Mesendoderm (in vitro differentiated cells): Measurements from ENCODE around the gene TENM4.

Experiments
- DNase-seq: peaks from one replicate; pipeline ENCODE4 v3.0.0; 2013
- H2AK5ac ChIP-seq: 2 replicates; pipeline ENCODE4 v1.6.1; 2013; ENCODE audit warnings: low read length, inconsistent platforms
- H2BK120ac ChIP-seq: 2 replicates; pipeline ENCODE4 v1.6.1; 2013; ENCODE audit warnings: low read depth, mild to moderate bottlenecking, low read length, moderate library complexity, mixed read lengths
- H2BK15ac ChIP-seq: replicated peaks from 2 replicates; pipeline ENCODE4 v1.6.1; 2013; ENCODE audit warnings: low read depth, mild to moderate bottlenecking, moderate library complexity
- H2BK5ac ChIP-seq: 2 replicates; pipeline ENCODE4 v1.6.1; 2013; ENCODE audit warnings: low read length, inconsistent platforms
- H3K18ac ChIP-seq: 2 replicates; pipeline ENCODE4 v1.6.1; 2013; ENCODE audit warnings: mild to moderate bottlenecking, low read length, mixed read lengths
- H3K23ac ChIP-seq: one replicate; pipeline ENCODE4 v1.6.1; 2013; ENCODE audit warnings: low read length
- H3K27ac ChIP-seq: 2 replicates; pipeline ENCODE4 v1.5.1; 2013; ENCODE audit warnings: low read depth, mild to moderate bottlenecking, inconsistent platforms, low read length, moderate library complexity
- H3K27me3 ChIP-seq: 2 replicates; pipeline ENCODE4 v1.6.1; 2013; ENCODE audit warnings: low read length, control low read depth, mild to moderate bottlenecking, inconsistent platforms; ENCODE audit not compliant: insufficient read depth, poor library complexity
- H3K36me3 ChIP-seq: 2 replicates; pipeline ENCODE4 v1.6.1; 2013; ENCODE audit warnings: low read length, inconsistent platforms; ENCODE audit not compliant: control insufficient read depth, insufficient read depth
- H3K4ac ChIP-seq: one replicate; pipeline ENCODE4 v1.6.1; 2013; ENCODE audit warnings: low read depth, mild to moderate bottlenecking, low read length, moderate library complexity
- H3K4me1 ChIP-seq: 2 replicates; pipeline ENCODE4 v1.6.1; 2013; ENCODE audit warnings: low read depth, low read length, inconsistent platforms; ENCODE audit not compliant: control insufficient read depth
- H3K4me2 ChIP-seq: 2 replicates; pipeline ENCODE4 v1.6.1; 2013; ENCODE audit warnings: low read length
- H3K4me3 ChIP-seq: 2 replicates; pipeline ENCODE4 v1.5.1; 2013; ENCODE audit warnings: mild to moderate bottlenecking, low read length
- H3K56ac ChIP-seq: one replicate; pipeline ENCODE4 v1.6.1; 2013; ENCODE audit warnings: low read length
- H3K79me1 ChIP-seq: 2 replicates; pipeline ENCODE4 v1.6.1; 2013; ENCODE audit warnings: low read length, inconsistent platforms
- H3K79me2 ChIP-seq: 2 replicates; pipeline ENCODE4 v1.6.1; 2013; ENCODE audit warnings: mild to moderate bottlenecking, low read length; ENCODE audit not compliant: control insufficient read depth, insufficient read depth
- H3K9ac ChIP-seq: 2 replicates; pipeline ENCODE4 v1.6.1; 2013; ENCODE audit warnings: low read length, inconsistent platforms
- H4K5ac ChIP-seq: one replicate; pipeline ENCODE4 v1.6.1; 2013; ENCODE audit warnings: low read length
- H4K8ac ChIP-seq: one replicate; pipeline ENCODE4 v1.6.1; 2013; ENCODE audit warnings: low read depth, mild to moderate bottlenecking, control low read depth, low read length, moderate library complexity
- WGBS: extraction: QIAGEN DNeasy Blood & Tissue Kit; methylation state at CpG from one replicate; pipeline ENCODE4 v1.1.7; 2013; ENCODE audit warnings: low lambda C conversion rate, missing lambda C conversion rate; ENCODE audit not compliant: insufficient coverage; ENCODE audit errors: extremely low coverage; 5-methylcytosine and 5-hydroxymethylcytosine counted together

TENM4 gene

DNA sequence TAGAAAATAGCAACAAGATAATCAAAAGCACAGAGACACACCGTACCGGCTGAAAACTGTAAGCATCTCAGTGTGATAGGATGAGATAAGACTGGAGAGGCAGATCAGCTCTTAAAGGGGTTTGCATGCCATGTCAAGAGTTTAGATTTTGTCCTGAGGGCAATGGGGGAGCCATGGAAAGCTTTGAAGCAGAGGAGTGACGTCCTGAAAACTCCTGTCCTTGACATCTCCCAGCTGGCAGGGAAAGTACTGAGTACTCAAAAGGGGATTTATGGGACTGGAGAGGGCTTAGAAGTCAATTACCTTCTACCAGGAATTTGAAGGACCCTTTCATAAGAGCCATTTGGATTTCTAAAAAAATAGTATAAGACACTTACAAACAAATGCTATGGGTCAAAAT is 445.7 kb downstream of the TENM4 start:
- H3K36me3 ChIP-seq = no peaks in the 10 kb centered on the region
- no peak overlapping the region for H3K23ac ChIP-seq
- no peak overlapping the region for H3K4ac ChIP-seq
- no peaks in the 10 kb centered on the region for H3K27me3 ChIP-seq
- no peak overlapping the region for H3K4me2 ChIP-seq
- H2BK15ac ChIP-seq = no peak overlapping the region
- H3K4me1 ChIP-seq = no peaks in the 10 kb centered on the region
- no peaks in the 10 kb centered on the region for H3K79me2 ChIP-seq
- H3K27ac ChIP-seq = no peak overlapping the region
- no peak overlapping the region for H2AK5ac ChIP-seq
- H2BK5ac ChIP-seq = no peak overlapping the region
- no peak overlapping the region for H3K4me3 ChIP-seq
- H4K5ac ChIP-seq = no peak overlapping the region
- DNase-seq = no peak
- no peak overlapping the region for H3K9ac ChIP-seq
- H2BK120ac ChIP-seq = no peak overlapping the region
- no peak overlapping the region for H3K18ac ChIP-seq
- no peak overlapping the region for H4K8ac ChIP-seq
- H3K56ac ChIP-seq = no peak overlapping the region
- no CpG with 5 or more reads among the region's 3 CpGs for WGBS
- no peaks in the 10 kb centered on the region for H3K79me1 ChIP-seq

DNA sequence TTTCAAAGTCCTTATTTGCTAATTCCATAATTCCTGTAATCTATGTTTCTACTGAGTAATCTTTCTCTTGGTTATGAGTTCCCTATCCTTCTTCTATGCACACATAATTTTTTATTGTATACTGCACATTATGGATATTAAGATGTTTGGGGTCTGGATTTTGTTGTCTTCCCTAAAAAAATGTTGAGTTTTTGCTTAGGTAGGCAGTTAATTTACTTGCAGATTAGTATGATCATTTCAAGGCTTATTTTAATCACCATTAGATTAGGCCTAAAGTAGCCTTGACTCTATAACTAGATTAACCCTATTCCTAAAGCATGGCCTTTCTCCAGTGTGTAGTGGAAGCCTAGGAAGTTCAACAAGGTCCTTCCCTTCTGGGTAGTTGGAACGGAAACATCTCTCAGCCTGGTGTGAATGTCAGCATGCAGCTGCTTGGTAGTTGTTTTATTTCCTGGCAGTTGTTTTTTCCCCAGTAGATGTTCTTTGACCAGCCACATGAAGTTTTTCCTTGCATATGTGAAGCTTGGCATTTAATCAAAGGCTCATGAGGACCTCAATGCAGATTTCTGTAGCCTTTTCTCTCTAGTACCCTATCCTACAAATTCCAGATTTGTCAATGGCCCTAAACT is 446.9 kb downstream of the TENM4 start:
- no CpG with 5 or more reads among the region's 1 CpG for WGBS
- Histone ChIP-seq H2AK5ac (no peak overlapping the region), H3K18ac (no peak overlapping the region), H3K4me1 (no peaks in the 10 kb centered on the region), H2BK5ac (no peak overlapping the region), H3K9ac (no peak overlapping the region), H3K79me1 (no peaks in the 10 kb centered on the region), H3K23ac (no peak overlapping the region), H3K79me2 (no peaks in the 10 kb centered on the region), H2BK15ac (no peak overlapping the region), H3K4ac (no peak overlapping the region), H3K56ac (no peak overlapping the region), H3K36me3 (no peaks in the 10 kb centered on the region), H3K27me3 (no peaks in the 10 kb centered on the region), H2BK120ac (no peak overlapping the region), H3K4me2 (no peak overlapping the region), H3K27ac (no peak overlapping the region), H3K4me3 (no peak overlapping the region), H4K8ac (no peak overlapping the region), H4K5ac (no peak overlapping the region)
- DNase-seq = no peak

DNA sequence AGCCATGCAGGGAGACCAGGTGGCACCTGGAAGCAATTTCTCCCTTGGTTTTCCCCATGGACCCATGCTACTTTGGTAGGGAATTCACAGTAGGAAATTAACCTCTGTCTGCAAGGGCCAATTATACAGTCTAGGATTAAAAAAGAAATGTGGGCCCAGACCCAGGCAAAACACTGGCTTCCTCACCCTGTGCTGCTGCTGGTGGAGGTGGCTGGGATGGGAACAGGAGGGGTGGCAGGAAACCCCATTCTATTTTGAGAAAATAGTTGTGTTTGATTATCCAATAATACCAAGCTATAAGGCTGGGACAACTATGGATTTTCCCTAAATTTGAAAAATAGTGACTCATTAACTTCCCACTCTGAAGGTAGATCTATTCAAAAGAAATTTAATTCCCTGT is 449.1 kb downstream of the TENM4 start:
- no peak for DNase-seq
- H2BK120ac ChIP-seq = no peak overlapping the region

DNA sequence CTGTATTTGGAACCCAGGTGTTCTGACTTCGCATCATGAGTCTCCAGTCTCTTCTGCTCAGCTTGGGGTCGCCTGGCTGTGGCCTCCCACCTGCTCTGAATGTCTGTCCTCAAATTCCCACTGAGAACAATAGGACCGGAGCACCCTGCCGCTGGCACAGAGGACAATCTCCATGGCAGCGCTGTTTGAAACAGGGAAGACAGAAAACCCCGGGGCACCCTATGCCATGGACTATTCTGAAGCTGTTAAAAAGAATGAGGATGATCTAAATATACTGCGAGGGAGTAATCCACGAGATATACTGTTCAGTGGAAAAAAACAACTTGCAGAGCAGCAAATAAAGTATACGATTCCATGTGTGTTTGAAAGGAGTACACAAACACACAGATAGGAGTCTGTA is 450.6 kb downstream of the TENM4 start:
- H3K23ac ChIP-seq = no peak overlapping the region
- no peak overlapping the region for H2BK15ac ChIP-seq
- WGBS = no CpG with 5 or more reads among the region's 9 CpGs
- no peaks in the 10 kb centered on the region for H3K36me3 ChIP-seq
- H3K4ac ChIP-seq = no peak overlapping the region
- no peak for DNase-seq
- H4K8ac ChIP-seq = no peak overlapping the region
- H3K18ac ChIP-seq = no peak overlapping the region
- H3K27me3 ChIP-seq = no peaks in the 10 kb centered on the region
- no peak overlapping the region for H2AK5ac ChIP-seq
- H3K4me2 ChIP-seq = no peak overlapping the region
- H3K27ac ChIP-seq = no peak overlapping the region
- H3K56ac ChIP-seq = no peak overlapping the region
- H2BK5ac ChIP-seq = no peak overlapping the region
- no peaks in the 10 kb centered on the region for H3K79me2 ChIP-seq
- H3K4me1 ChIP-seq = no peaks in the 10 kb centered on the region
- H3K4me3 ChIP-seq = no peak overlapping the region
- no peak overlapping the region for H4K5ac ChIP-seq
- no peak overlapping the region for H2BK120ac ChIP-seq
- no peaks in the 10 kb centered on the region for H3K79me1 ChIP-seq
- H3K9ac ChIP-seq = no peak overlapping the region

More for the DNA sequence above, 449.1 kb downstream of the TENM4 start:
- Histone ChIP-seq H3K56ac (no peak overlapping the region), H3K9ac (no peak overlapping the region), H3K4me1 (no peaks in the 10 kb centered on the region), H3K4me2 (no peak overlapping the region), H3K79me1 (no peaks in the 10 kb centered on the region), H3K36me3 (no peaks in the 10 kb centered on the region), H3K79me2 (no peaks in the 10 kb centered on the region), H4K5ac (no peak overlapping the region), H4K8ac (no peak overlapping the region), H3K27me3 (no peaks in the 10 kb centered on the region), H3K4ac (no peak overlapping the region), H2AK5ac (no peak overlapping the region), H2BK5ac (no peak overlapping the region), H2BK15ac (no peak overlapping the region), H3K27ac (no peak overlapping the region), H3K23ac (no peak overlapping the region), H3K18ac (no peak overlapping the region), H3K4me3 (no peak overlapping the region)

DNA sequence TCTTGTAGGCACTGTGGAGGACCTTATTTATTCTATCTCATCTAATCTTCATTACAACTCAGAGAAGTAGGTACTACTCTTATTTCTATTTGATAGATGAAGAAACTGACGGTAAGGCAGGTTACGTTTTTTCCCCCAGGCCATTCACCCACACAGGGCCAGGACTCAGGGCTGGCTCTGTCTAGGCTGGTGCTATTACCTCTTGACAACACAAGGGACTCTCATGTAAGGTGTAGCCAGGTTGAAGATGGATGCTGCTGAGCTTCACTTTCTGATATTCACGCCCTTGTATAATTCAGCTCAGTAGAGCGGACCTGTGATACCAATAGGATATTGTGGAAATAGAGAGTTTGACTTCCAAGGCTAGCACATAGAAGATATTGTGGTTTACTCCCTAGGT is 453.1 kb downstream of the TENM4 start:
- Histone ChIP-seq H3K79me2 (no peaks in the 10 kb centered on the region), H4K8ac (no peak overlapping the region), H2BK15ac (no peak overlapping the region), H3K4ac (no peak overlapping the region), H2BK5ac (no peak overlapping the region), H3K9ac (no peak overlapping the region), H3K4me2 (no peak overlapping the region), H4K5ac (no peak overlapping the region), H3K36me3 (no peaks in the 10 kb centered on the region), H3K23ac (no peak overlapping the region), H3K18ac (no peak overlapping the region), H3K4me3 (no peak overlapping the region), H3K27me3 (no peaks in the 10 kb centered on the region), H2BK120ac (no peak overlapping the region), H3K56ac (no peak overlapping the region), H3K4me1 (no peaks in the 10 kb centered on the region), H3K79me1 (no peaks in the 10 kb centered on the region), H2AK5ac (no peak overlapping the region), H3K27ac (no peak overlapping the region)
- WGBS = no CpG with 5 or more reads among the region's 4 CpGs
- DNase-seq = no peak

DNA sequence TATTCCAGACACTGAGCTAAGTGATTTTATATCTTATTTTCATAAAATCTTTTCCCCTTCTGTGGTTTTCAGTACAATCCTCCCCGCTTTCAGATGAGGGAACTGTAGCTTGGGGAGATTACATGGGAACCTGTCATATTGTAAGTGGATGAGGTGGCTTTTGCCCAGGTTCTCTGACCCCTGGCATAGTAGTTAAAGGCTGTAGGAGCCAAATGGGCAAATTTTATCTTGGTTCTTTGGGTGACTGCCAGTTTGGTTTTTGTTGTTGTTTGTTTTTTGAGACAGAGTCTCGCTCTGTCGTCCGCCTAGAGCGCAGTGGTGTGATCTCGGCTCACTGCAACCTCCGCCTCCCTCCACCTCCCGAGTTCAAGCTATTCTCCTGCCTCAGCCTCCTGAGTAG is 454.5 kb downstream of the TENM4 start:
- H4K8ac ChIP-seq = no peak overlapping the region
- no peak overlapping the region for H2BK5ac ChIP-seq
- no peak overlapping the region for H3K27ac ChIP-seq
- H3K56ac ChIP-seq = no peak overlapping the region
- H3K4me1 ChIP-seq = no peaks in the 10 kb centered on the region
- H3K4ac ChIP-seq = no peak overlapping the region
- no peak overlapping the region for H3K9ac ChIP-seq
- H3K79me2 ChIP-seq = no peaks in the 10 kb centered on the region
- no CpG with 5 or more reads among the region's 8 CpGs for WGBS
- H2BK15ac ChIP-seq = no peak overlapping the region
- H3K4me2 ChIP-seq = no peak overlapping the region
- no peaks in the 10 kb centered on the region for H3K36me3 ChIP-seq
- DNase-seq = no peak
- H3K79me1 ChIP-seq = no peaks in the 10 kb centered on the region
- no peak overlapping the region for H3K18ac ChIP-seq
- H3K4me3 ChIP-seq = no peak overlapping the region
- no peak overlapping the region for H3K23ac ChIP-seq
- H4K5ac ChIP-seq = no peak overlapping the region
- no peaks in the 10 kb centered on the region for H3K27me3 ChIP-seq
- H2AK5ac ChIP-seq = no peak overlapping the region
- H2BK120ac ChIP-seq = no peak overlapping the region
